Activated CD8-positive, alpha-beta T cell treated with anti-CD3 and anti-CD28 coated beads for 36 hours (primary cell): ENCODE measurements around the gene PCBP4. TPM values are rescaled to one million over a fixed set of nuclear protein-coding genes. Genes with fewer than 3 reads are reported as not detected.
"Not testable (repeated sequence)": the region's sequence is repeated elsewhere in the genome, so short reads cannot be mapped to it uniquely, and the experiment has no call there.

Source experiments
- ATAC-seq: fragments of 200-7000 bp; cut with Tn5 transposase; one replicate; pipeline ENCODE4 v1.10.0; 2021; ENCODE audit warnings: mild to moderate bottlenecking, moderate library complexity
- CTCF ChIA-PET: fragments of 350-600 bp; sonication (Branson Sonifier 250); formaldehyde crosslinking; loops from one replicate; lab custom pipeline; 2021; ENCODE audit warnings: antibody characterized with exemption; lab: Charles Lee
- POLR2A ChIA-PET: fragments of 350-600 bp; sonication (Branson Sonifier 250); formaldehyde crosslinking; loops from one replicate; lab custom pipeline; 2021; ENCODE audit warnings: antibody characterized with exemption; lab: Charles Lee
- DNase-seq: peaks from one replicate; pipeline ENCODE4 v3.0.0-alpha.2; 2020
- H3K27ac Mint-ChIP-seq: one replicate; pipeline ENCODE4 v1.8.0; 2021; ENCODE audit warnings: mild to moderate bottlenecking, mixed read lengths
- H3K27me3 Mint-ChIP-seq: one replicate; pipeline ENCODE4 v1.8.0; 2021; ENCODE audit warnings: mixed read lengths
- H3K36me3 Mint-ChIP-seq: one replicate; pipeline ENCODE4 v1.8.0; 2021; ENCODE audit warnings: low read depth, mixed read lengths
- H3K4me1 Mint-ChIP-seq: one replicate; pipeline ENCODE4 v1.8.0; 2021; ENCODE audit warnings: low read depth, mixed read lengths
- H3K4me3 Mint-ChIP-seq: one replicate; pipeline ENCODE4 v1.8.0; 2021; ENCODE audit warnings: mild to moderate bottlenecking, moderate library complexity, mixed read lengths
- H3K9me3 Mint-ChIP-seq: one replicate; pipeline ENCODE4 v1.8.0; 2021; ENCODE audit warnings: mixed read lengths
- CTCF ChIP-seq: fragments of 200-600 bp; IDR thresholded peaks from one replicate; pipeline ENCODE4 v1.8.0; 2022; ENCODE audit warnings: antibody characterized with exemption, mild to moderate bottlenecking
- intact Hi-C: fragments of 100-400 bp; cut with micrococcal nuclease; formaldehyde crosslinking; loops from one replicate; pipeline ENCODE4 v1.10.0; 2022
- total RNA-seq, 2 experiments: library from RNA; stranded (reverse); gene quantifications; one replicate each; pipeline ENCODE4 v1.2.3, GENCODE V29; 2021

Gene PCBP4
- total RNA-seq, 2 experiments from 2014 or later, result 8.4 to 9.6 TPM

GRCh38 chr3:51997172-51997571 is 29.9 kb upstream of the PCBP4 start:
- intact Hi-C loops, result no loop called here
- Mint-ChIP-seq H3K9me3 (no peaks in the 10 kb centered on the region), H3K27ac (no peak overlapping the region), H3K27me3 (no peaks in the 10 kb centered on the region), H3K4me1 (peaks cover 26% of the 10 kb centered on the region), H3K4me3 (no peak overlapping the region), H3K36me3 (peaks cover 36% of the 10 kb centered on the region)
- POLR2A ChIA-PET, result no interaction called here
- DNase-seq (no peak), ATAC-seq (no peak)
- TF ChIP-seq CTCF, result no peak
- CTCF ChIA-PET, result interaction anchor here (1.2 kb wide), 1 partner anchor 55 kb away, joined by 4 read pairs; the partner anchor contains the start of genes PARP3 and RRP9

- ChIA-PET POLR2A (interaction anchor here (0.6 to 7.1 kb wide), 28 partner anchors 10 to 496 kb away, joined by 3 to 267 read pairs (median 4); partner anchors contain the start of genes ABHD14A, ABHD14B, ACY1 and DCAF1), CTCF (interaction anchor here (1.0 to 2.7 kb wide), 5 partner anchors 13 to 128 kb away, joined by 5 to 23 read pairs (median 5); partner anchors contain the start of genes ABHD14B, ACY1 and RRP9)
- H3K36me3 Mint-ChIP-seq, result peaks cover 45% of the 10 kb centered on the region
- DNase-seq, result peak; percentile 94
- no peaks in the 10 kb centered on the region for H3K9me3 Mint-ChIP-seq
- peaks cover 33% of the 10 kb centered on the region for H3K4me1 Mint-ChIP-seq
- H3K27me3 Mint-ChIP-seq, result no peaks in the 10 kb centered on the region
- intact Hi-C loops, result no loop called here
- no peak for TF ChIP-seq CTCF
- H3K27ac Mint-ChIP-seq, result peak within 1 kb of the TSS; percentile 100
- H3K4me3 Mint-ChIP-seq, result peak within 1 kb of the TSS; percentile 99
- ATAC-seq, result peak; percentile 96
Observed at GRCh38 chr3:51995346-51996163, 28.3 kb upstream of the PCBP4 start, which contains the start of gene RPL29. RPL29 (minus strand) TSS chr3:51995895; CDS start chr3:51995461, 434 bp downstream.

GRCh38 chr3:51994530-51994929 is 27.3 kb upstream of the PCBP4 start:
- H3K4me1 Mint-ChIP-seq, result peaks cover 33% of the 10 kb centered on the region
- H3K9me3 Mint-ChIP-seq, result no peaks in the 10 kb centered on the region
- peak overlapping the region; percentile 100 for H3K27ac Mint-ChIP-seq
- DNase-seq, result no peak
- ATAC-seq, result no peak
- CTCF ChIA-PET, result interaction anchor here (1.9 to 2.7 kb wide), 2 partner anchors 12 to 129 kb away, joined by 5 to 23 read pairs; partner anchors contain the start of gene ACY1
- TF ChIP-seq CTCF, result no peak
- peak overlapping the region; percentile 99 for H3K4me3 Mint-ChIP-seq
- intact Hi-C loops, result no loop called here
- no peaks in the 10 kb centered on the region for H3K27me3 Mint-ChIP-seq
- H3K36me3 Mint-ChIP-seq, result peaks cover 45% of the 10 kb centered on the region
- POLR2A ChIA-PET, result interaction anchor here (1.1 to 7.1 kb wide), 14 partner anchors 14 to 495 kb away, joined by 4 to 267 read pairs (median 4); partner anchors contain the start of genes ABHD14A, ABHD14B, ACY1 and DCAF1

- peaks cover 33% of the 10 kb centered on the region for H3K4me1 Mint-ChIP-seq
Observed at GRCh38 chr3:51993657-51994056, 26.4 kb upstream of the PCBP4 start.

GRCh38 chr3:51992017-51992682 is 24.9 kb upstream of the PCBP4 start:
- POLR2A ChIA-PET, result interaction anchor here (0.6 to 7.1 kb wide), 24 partner anchors 12 to 489 kb away, joined by 3 to 267 read pairs (median 4); partner anchors contain the start of genes ABHD14A, ABHD14B, ACY1 and DUSP7
- ATAC-seq (no peak), DNase-seq (no peak)
- Mint-ChIP-seq H3K9me3 (no peaks in the 10 kb centered on the region), H3K27me3 (no peaks in the 10 kb centered on the region), H3K36me3 (peaks cover 45% of the 10 kb centered on the region), H3K27ac (peak overlapping the region; percentile 86), H3K4me3 (peak overlapping the region; percentile 99), H3K4me1 (peaks cover 33% of the 10 kb centered on the region)
- CTCF ChIA-PET, result interaction anchor here (1.4 to 2.6 kb wide), 7 partner anchors 9 to 163 kb away, joined by 3 to 21 read pairs (median 6); partner anchors contain the start of genes ABHD14A, ABHD14B, ACY1 and DUSP7
- intact Hi-C loops, result no loop called here
- TF ChIP-seq CTCF, result no peak

More at GRCh38 chr3:51993657-51994056, 26.4 kb upstream of the PCBP4 start:
- ATAC-seq, DNase-seq, H3K9me3 Mint-ChIP-seq, H3K27me3 Mint-ChIP-seq, intact Hi-C loops: not testable (repeated sequence)
- peaks cover 45% of the 10 kb centered on the region for H3K36me3 Mint-ChIP-seq
- H3K27ac Mint-ChIP-seq, result peak overlapping the region; percentile 100
- ChIA-PET POLR2A (interaction anchor here (1.2 to 7.1 kb wide), 8 partner anchors 13 to 290 kb away, joined by 4 to 267 read pairs (median 5); partner anchors contain the start of genes ABHD14A, ABHD14B, ACY1 and DUSP7), CTCF (interaction anchor here (1.9 to 2.7 kb wide), 2 partner anchors 11 to 130 kb away, joined by 5 to 23 read pairs; partner anchors contain the start of gene ACY1)
- peak overlapping the region; percentile 99 for H3K4me3 Mint-ChIP-seq

GRCh38 chr3:51990501-51990971 is 23.3 kb upstream of the PCBP4 start:
- CTCF ChIA-PET, result interaction anchor here (0.7 to 2.6 kb wide), 3 partner anchors 7 to 321 kb away, joined by 3 to 21 read pairs (median 4); partner anchors contain the start of gene ACY1
- intact Hi-C loops, ATAC-seq, H3K9me3 Mint-ChIP-seq, H3K4me3 Mint-ChIP-seq, H3K27me3 Mint-ChIP-seq, H3K27ac Mint-ChIP-seq, DNase-seq: not testable (repeated sequence)
- POLR2A ChIA-PET, result interaction anchor here (1.5 to 7.1 kb wide), 4 partner anchors 10 to 277 kb away, joined by 3 to 267 read pairs (median 16); partner anchors contain the start of genes ABHD14A, ABHD14B, ACY1 and DUSP7
- Mint-ChIP-seq H3K36me3 (peaks cover 42% of the 10 kb centered on the region), H3K4me1 (peaks cover 26% of the 10 kb centered on the region)
